ENCODE data around the gene GLS2.

DNA sequence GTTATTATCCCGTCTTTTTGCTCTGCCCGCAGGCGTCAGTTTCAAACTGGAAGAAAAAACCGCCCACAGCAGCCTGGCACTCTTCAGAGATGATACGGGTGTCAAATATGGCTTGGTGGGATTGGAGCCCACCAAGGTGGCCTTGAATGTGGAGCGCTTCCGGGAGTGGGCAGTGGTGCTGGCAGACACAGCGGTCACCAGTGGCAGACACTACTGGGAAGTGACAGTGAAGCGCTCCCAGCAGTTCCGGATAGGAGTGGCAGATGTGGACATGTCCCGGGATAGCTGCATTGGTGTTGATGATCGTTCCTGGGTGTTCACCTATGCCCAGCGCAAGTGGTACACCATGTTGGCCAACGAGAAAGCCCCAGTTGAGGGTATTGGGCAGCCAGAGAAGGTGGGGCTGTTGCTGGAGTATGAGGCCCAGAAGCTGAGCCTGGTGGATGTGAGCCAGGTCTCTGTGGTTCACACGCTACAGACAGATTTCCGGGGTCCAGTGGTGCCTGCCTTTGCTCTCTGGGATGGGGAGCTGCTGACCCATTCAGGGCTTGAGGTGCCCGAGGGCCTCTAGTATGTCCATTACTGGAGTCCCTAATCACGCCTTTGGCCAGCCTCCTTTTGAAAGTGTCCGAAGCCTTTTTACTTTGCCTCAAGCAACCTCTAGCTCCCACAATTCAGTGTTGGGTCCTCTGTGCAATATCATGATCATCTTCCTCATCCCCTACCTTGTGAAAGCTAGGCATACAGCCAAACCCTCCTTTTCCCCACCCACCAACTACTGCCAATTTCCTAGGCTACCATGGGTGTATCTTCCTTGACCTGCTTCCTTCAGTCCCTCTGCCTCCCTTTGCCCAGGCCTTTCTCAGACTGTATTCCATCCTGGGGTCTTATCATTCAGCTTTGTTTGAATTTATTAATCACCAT is 18.7 kb downstream of the GLS2 start:
- TF ChIP-seq POLR2A (IDR thresholded peaks at IDR 0.05; ENCODE audit: low read depth, low read length) (no peak), CTCF (IDR thresholded peaks at IDR 0.05; ENCODE audit: extremely low read depth in 1 of 2, insufficient read depth in 1 of 2, low read depth in 1 of 2, low read length in 2 of 2) (no peak), POLR2AphosphoS5 (IDR thresholded peaks at IDR 0.05; ENCODE audit: insufficient read depth, low read depth, low read length) (no peak), EZH2 (IDR thresholded peaks at IDR 0.05; ENCODE audit: borderline replicate concordance, low read depth, low read length, severe bottlenecking) (no peak), MAX (IDR thresholded peaks at IDR 0.05; ENCODE audit: insufficient read depth, insufficient read length) (no peak)

All from endothelial cell of umbilical vein (primary cell).